Activated T-helper 1 cell treated with anti-CD3 and anti-CD28 coated beads, Interleukin-12 subunit alpha, Interleukin-12 subunit beta, Interleukin-2, Interleukin-4 antibody, amounts not matched to agents 30 ng/mL and 10 ng/mL and 1 ng/mL, durations not matched to agents 14 hours and 24 hours and 36 hours (primary cell): ENCODE data around the gene FARS2. TPM values are rescaled to one million over a fixed set of nuclear protein-coding genes. Genes with fewer than 3 reads are reported as not detected.

Source experiments
- DNase-seq: peaks from one replicate; pipeline ENCODE4 v3.0.0; 2021; ENCODE audit warnings: low spot score
- H3K27ac Mint-ChIP-seq: one replicate; pipeline ENCODE4 v1.8.0; 2021; ENCODE audit warnings: mild to moderate bottlenecking, mixed read lengths
- H3K27me3 Mint-ChIP-seq: one replicate; pipeline ENCODE4 v1.8.0; 2022; ENCODE audit warnings: mild to moderate bottlenecking, moderate library complexity, mixed read lengths; ENCODE audit not compliant: insufficient read depth
- H3K36me3 Mint-ChIP-seq: one replicate; pipeline ENCODE4 v1.8.0; 2021; ENCODE audit warnings: low read depth, mixed read lengths
- H3K4me1 Mint-ChIP-seq: one replicate; pipeline ENCODE4 v1.8.0; 2021; ENCODE audit warnings: low read depth, mixed read lengths
- H3K4me3 Mint-ChIP-seq: one replicate; pipeline ENCODE4 v1.8.0; 2021; ENCODE audit warnings: mild to moderate bottlenecking, moderate library complexity, mixed read lengths
- H3K9me3 Mint-ChIP-seq: one replicate; pipeline ENCODE4 v1.8.0; 2021; ENCODE audit warnings: mixed read lengths
- intact Hi-C: fragments of 100-400 bp; cut with micrococcal nuclease; formaldehyde crosslinking; loops from one replicate; pipeline ENCODE4 v1.15.1; 2024
- total RNA-seq: library from RNA; stranded (reverse); gene quantifications from 2 replicates; pipeline ENCODE4 v1.2.3, GENCODE V29; 2022

FARS2 gene
- total RNA-seq, 1 donor from 2014 or later, result 23.8 TPM

- Mint-ChIP-seq H3K27ac (no peak overlapping the region), H3K4me1 (peaks cover 10% of the 10 kb centered on the region), H3K4me3 (no peak overlapping the region), H3K9me3 (no peaks in the 10 kb centered on the region), H3K36me3 (peaks cover 2% of the 10 kb centered on the region), H3K27me3 (no peaks in the 10 kb centered on the region)
- no peak for DNase-seq
- intact Hi-C loops, result no loop called here
These were observed 263.9 kb downstream of the FARS2 start for GRCh38 chr6:5525209-5525608.

GRCh38 chr6:5529015-5529414, 267.7 kb downstream of the FARS2 start:
- no peak overlapping the region for H3K4me3 Mint-ChIP-seq
- no peaks in the 10 kb centered on the region for H3K9me3 Mint-ChIP-seq
- no peak overlapping the region for H3K27ac Mint-ChIP-seq
- H3K27me3 Mint-ChIP-seq, result no peaks in the 10 kb centered on the region
- no peak for DNase-seq
- H3K36me3 Mint-ChIP-seq, result peaks cover 2% of the 10 kb centered on the region
- H3K4me1 Mint-ChIP-seq, result peaks cover 6% of the 10 kb centered on the region
- intact Hi-C loops, result no loop called here

- no peak for DNase-seq
- intact Hi-C loops, result no loop called here
- no peak overlapping the region for H3K27ac Mint-ChIP-seq
- H3K4me3 Mint-ChIP-seq, result no peak overlapping the region
- H3K36me3 Mint-ChIP-seq, result peaks cover 6% of the 10 kb centered on the region
- H3K4me1 Mint-ChIP-seq, result peaks cover 6% of the 10 kb centered on the region
- H3K27me3 Mint-ChIP-seq, result no peaks in the 10 kb centered on the region
- H3K9me3 Mint-ChIP-seq, result peaks cover 4% of the 10 kb centered on the region
These were observed 268.4 kb downstream of the FARS2 start for GRCh38 chr6:5529733-5530132.

- Mint-ChIP-seq H3K27me3 (no peaks in the 10 kb centered on the region), H3K36me3 (peaks cover 6% of the 10 kb centered on the region), H3K4me3 (no peak overlapping the region), H3K4me1 (peaks cover 6% of the 10 kb centered on the region), H3K27ac (no peak overlapping the region), H3K9me3 (peaks cover 4% of the 10 kb centered on the region)
- intact Hi-C loops, result no loop called here
- DNase-seq, result no peak
These were observed 269.8 kb downstream of the FARS2 start for GRCh38 chr6:5531161-5531560.

- Mint-ChIP-seq H3K27me3 (no peaks in the 10 kb centered on the region), H3K4me1 (peaks cover 6% of the 10 kb centered on the region), H3K4me3 (no peak overlapping the region), H3K27ac (no peak overlapping the region), H3K9me3 (peaks cover 4% of the 10 kb centered on the region), H3K36me3 (peaks cover 6% of the 10 kb centered on the region)
- intact Hi-C loops, result no loop called here
- DNase-seq, result no peak
These were observed 270.6 kb downstream of the FARS2 start for GRCh38 chr6:5531853-5532375.

GRCh38 chr6:5532941-5533340, 271.6 kb downstream of the FARS2 start:
- no peak for DNase-seq
- no peak overlapping the region for H3K27ac Mint-ChIP-seq
- no peaks in the 10 kb centered on the region for H3K27me3 Mint-ChIP-seq
- H3K4me3 Mint-ChIP-seq, result no peak overlapping the region
- H3K4me1 Mint-ChIP-seq, result peaks cover 6% of the 10 kb centered on the region
- H3K36me3 Mint-ChIP-seq, result peaks cover 6% of the 10 kb centered on the region
- peaks cover 4% of the 10 kb centered on the region for H3K9me3 Mint-ChIP-seq
- intact Hi-C loops, result no loop called here

GRCh38 chr6:5534643-5535042, 273.3 kb downstream of the FARS2 start:
- no peak for DNase-seq
- no peak overlapping the region for H3K4me3 Mint-ChIP-seq
- peaks cover 6% of the 10 kb centered on the region for H3K4me1 Mint-ChIP-seq
- no peak overlapping the region for H3K27ac Mint-ChIP-seq
- H3K9me3 Mint-ChIP-seq, result peaks cover 4% of the 10 kb centered on the region
- intact Hi-C loops, result no loop called here
- peaks cover 4% of the 10 kb centered on the region for H3K36me3 Mint-ChIP-seq
- no peaks in the 10 kb centered on the region for H3K27me3 Mint-ChIP-seq

GRCh38 chr6:5536644-5537043, 275.3 kb downstream of the FARS2 start:
- peaks cover 6% of the 10 kb centered on the region for H3K36me3 Mint-ChIP-seq
- no peak overlapping the region for H3K27ac Mint-ChIP-seq
- intact Hi-C loops, result no loop called here
- H3K9me3 Mint-ChIP-seq, result peaks cover 4% of the 10 kb centered on the region
- no peak for DNase-seq
- H3K4me3 Mint-ChIP-seq, result no peak overlapping the region
- H3K4me1 Mint-ChIP-seq, result peaks cover 15% of the 10 kb centered on the region
- H3K27me3 Mint-ChIP-seq, result no peaks in the 10 kb centered on the region

GRCh38 chr6:5537132-5537531, 275.8 kb downstream of the FARS2 start:
- Mint-ChIP-seq H3K36me3 (peaks cover 6% of the 10 kb centered on the region), H3K27me3 (no peaks in the 10 kb centered on the region), H3K27ac (no peak overlapping the region), H3K4me1 (peaks cover 12% of the 10 kb centered on the region), H3K4me3 (no peak overlapping the region), H3K9me3 (peaks cover 4% of the 10 kb centered on the region)
- no peak for DNase-seq
- intact Hi-C loops, result no loop called here

- DNase-seq, result no peak
- no peak overlapping the region for H3K27ac Mint-ChIP-seq
- H3K4me1 Mint-ChIP-seq, result peaks cover 12% of the 10 kb centered on the region
- H3K27me3 Mint-ChIP-seq, result no peaks in the 10 kb centered on the region
- H3K4me3 Mint-ChIP-seq, result no peak overlapping the region
- H3K36me3 Mint-ChIP-seq, result peaks cover 6% of the 10 kb centered on the region
- peaks cover 4% of the 10 kb centered on the region for H3K9me3 Mint-ChIP-seq
- intact Hi-C loops, result no loop called here
These were observed 276.7 kb downstream of the FARS2 start for GRCh38 chr6:5537967-5538366.

GRCh38 chr6:5540370-5540769, 279.1 kb downstream of the FARS2 start:
- Mint-ChIP-seq H3K36me3 (peaks cover 5% of the 10 kb centered on the region), H3K27me3 (no peaks in the 10 kb centered on the region), H3K9me3 (peaks cover 3% of the 10 kb centered on the region), H3K27ac (no peak overlapping the region), H3K4me3 (no peak overlapping the region), H3K4me1 (peaks cover 12% of the 10 kb centered on the region)
- no peak for DNase-seq
- intact Hi-C loops, result no loop called here

GRCh38 chr6:5541025-5541424, 279.7 kb downstream of the FARS2 start:
- Mint-ChIP-seq H3K9me3 (peaks cover 3% of the 10 kb centered on the region), H3K4me3 (no peak overlapping the region), H3K27me3 (no peaks in the 10 kb centered on the region), H3K27ac (no peak overlapping the region), H3K4me1 (peaks cover 12% of the 10 kb centered on the region), H3K36me3 (peaks cover 5% of the 10 kb centered on the region)
- intact Hi-C loops, result no loop called here
- DNase-seq, result no peak

GRCh38 chr6:5541751-5542432, 280.6 kb downstream of the FARS2 start:
- H3K4me1 Mint-ChIP-seq, result peaks cover 12% of the 10 kb centered on the region
- H3K36me3 Mint-ChIP-seq, result peaks cover 5% of the 10 kb centered on the region
- H3K4me3 Mint-ChIP-seq, result no peak overlapping the region
- no peaks in the 10 kb centered on the region for H3K27me3 Mint-ChIP-seq
- H3K27ac Mint-ChIP-seq, result no peak overlapping the region
- no peak for DNase-seq
- H3K9me3 Mint-ChIP-seq, result peaks cover 3% of the 10 kb centered on the region
- intact Hi-C loops, result no loop called here

- Mint-ChIP-seq H3K4me1 (no peaks in the 10 kb centered on the region), H3K27ac (no peak overlapping the region), H3K36me3 (peaks cover 18% of the 10 kb centered on the region), H3K27me3 (no peaks in the 10 kb centered on the region), H3K4me3 (no peak overlapping the region), H3K9me3 (peaks cover 8% of the 10 kb centered on the region)
- no peak for DNase-seq
- intact Hi-C loops, result no loop called here
These were observed 286.2 kb downstream of the FARS2 start for GRCh38 chr6:5547556-5547955.
